ENCODE data around the gene APBB1IP. TPM values are rescaled to one million over a fixed set of nuclear protein-coding genes. Genes with fewer than 3 reads are reported as not detected.
"Not testable (repeated sequence)": the region's sequence is repeated elsewhere in the genome, so short reads cannot be mapped to it uniquely, and the experiment has no call there.

APBB1IP gene
- total RNA-seq, 1 donor from 2014 or later = 0.82 TPM

DNA sequence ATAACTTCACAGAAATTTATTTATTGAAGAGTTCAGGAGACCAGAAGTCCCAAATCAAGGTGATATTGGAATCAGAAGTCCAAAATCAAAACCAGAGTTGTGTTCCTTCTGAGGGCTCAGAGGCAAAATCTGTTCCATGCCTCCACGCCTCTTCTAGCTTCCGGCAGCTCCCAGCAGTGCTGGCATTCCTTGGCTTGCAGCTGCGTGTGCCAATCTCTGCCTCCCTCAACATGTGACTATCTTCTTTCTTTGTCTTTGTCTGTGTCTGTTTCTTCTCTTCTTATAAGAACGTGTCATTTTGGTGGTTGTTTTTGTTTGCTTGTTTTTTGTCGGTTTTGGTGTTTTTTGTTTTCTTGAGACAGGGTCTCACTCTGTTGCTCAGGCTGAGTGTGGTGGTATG lies 116.1 kb downstream of the APBB1IP start:
- no peak for FAIRE-seq
- no peak for DNase-seq (ENCODE audit: low spot score in 2 of 2)

- FAIRE-seq = no peak
- no peak for DNase-seq (ENCODE audit: low spot score in 2 of 2)
Measured at GRCh38 chr10:26555719-26556368, 117.7 kb downstream of the APBB1IP start.

GRCh38 chr10:26556748-26557640 lies 118.9 kb downstream of the APBB1IP start:
- DNase-seq (ENCODE audit: low spot score in 2 of 2) = peak; percentile 46 to 69
- no peak for FAIRE-seq

DNA sequence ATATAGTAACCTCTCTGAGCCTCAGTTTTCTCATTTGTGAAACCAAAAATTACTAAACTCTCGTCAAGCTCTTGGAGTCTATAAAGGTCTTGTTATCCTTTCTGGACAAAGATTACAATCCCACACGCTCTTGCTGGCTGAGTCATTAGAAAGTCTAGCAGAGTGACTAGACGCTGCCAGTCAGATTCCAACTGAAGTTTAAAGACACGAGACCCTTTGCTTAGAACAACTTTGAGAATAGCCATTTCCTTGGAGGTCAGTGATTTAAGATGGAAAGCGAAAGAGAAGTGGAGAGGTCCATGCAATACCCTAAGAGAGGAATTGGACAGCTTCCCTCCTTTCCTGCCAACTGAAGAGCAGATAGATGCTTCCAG lies 119.5 kb downstream of the APBB1IP start:
- DNase-seq (ENCODE audit: low spot score in 2 of 2) (no peak), FAIRE-seq (no peak)

GRCh38 chr10:26566525-26567350 lies 128.6 kb downstream of the APBB1IP start:
- peak in 1 of 2 donors; percentile 44 for DNase-seq (ENCODE audit: low spot score in 2 of 2)
- no peak for FAIRE-seq

DNA sequence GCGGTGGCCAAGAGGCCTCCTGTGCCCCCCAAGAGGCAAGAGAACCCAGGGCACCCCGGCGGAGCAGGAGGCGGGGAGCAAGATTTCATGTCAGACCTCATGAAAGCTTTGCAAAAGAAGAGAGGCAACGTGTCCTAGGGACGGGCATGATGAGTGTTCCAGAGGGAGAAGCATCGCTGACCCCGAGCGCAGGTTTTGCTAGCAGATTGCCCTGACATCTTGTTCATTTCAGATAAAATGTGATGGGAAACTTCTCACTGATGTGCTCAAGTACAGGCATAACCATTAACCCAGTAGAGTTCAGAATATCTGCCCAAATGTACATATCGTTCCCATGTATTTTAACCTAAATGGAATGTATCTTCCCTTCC lies 129.2 kb downstream of the APBB1IP start:
- FAIRE-seq (no peak), DNase-seq (ENCODE audit: low spot score in 2 of 2) (peak in 1 of 2 donors; percentile 24)

DNA sequence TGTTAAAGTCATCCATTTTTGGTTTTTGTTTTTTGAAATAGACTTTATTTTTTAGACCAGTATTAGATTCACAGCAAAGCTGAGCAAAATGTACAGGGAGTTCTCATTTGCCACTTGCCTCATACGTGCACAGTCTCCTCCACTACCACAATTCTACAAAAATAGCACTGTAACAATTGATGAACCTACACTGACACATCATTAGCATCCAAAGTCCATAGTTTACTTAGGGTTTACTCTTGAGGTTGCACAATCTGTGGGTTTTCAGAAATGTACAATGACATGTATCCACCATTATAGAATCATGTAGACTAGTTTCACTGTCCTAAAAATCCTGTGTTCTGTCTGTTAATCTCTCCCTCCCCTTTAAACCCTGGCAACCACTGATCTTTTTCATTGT lies 133.5 kb downstream of the APBB1IP start:
- no peak for FAIRE-seq

GRCh38 chr10:26573674-26574073 lies 135.5 kb downstream of the APBB1IP start:
- no peak for FAIRE-seq
- DNase-seq (ENCODE audit: low spot score in 2 of 2) = no peak

More for the DNA sequence above, 133.5 kb downstream of the APBB1IP start:
- no peak for DNase-seq (ENCODE audit: low spot score in 2 of 2)

DNA sequence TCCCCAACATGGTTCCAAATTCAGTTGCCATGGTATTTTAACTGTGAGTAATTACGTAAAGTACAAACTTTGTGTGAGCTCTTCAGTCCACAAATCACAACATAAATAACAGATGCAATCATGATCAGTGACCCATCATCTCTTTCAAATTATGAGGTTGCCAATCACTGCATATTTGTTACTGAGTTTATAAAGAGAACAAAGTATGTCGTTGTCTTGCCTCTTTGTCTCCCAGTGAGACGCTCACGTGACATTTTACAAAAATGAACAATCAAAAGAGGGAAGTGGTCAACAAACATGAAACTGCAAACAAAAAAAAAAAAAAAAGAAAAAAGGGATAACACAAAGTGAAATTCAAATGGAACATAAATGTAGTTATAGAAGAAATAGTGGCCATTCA lies 136.6 kb downstream of the APBB1IP start:
- FAIRE-seq = no peak
- no peak for DNase-seq (ENCODE audit: low spot score in 2 of 2)

DNA sequence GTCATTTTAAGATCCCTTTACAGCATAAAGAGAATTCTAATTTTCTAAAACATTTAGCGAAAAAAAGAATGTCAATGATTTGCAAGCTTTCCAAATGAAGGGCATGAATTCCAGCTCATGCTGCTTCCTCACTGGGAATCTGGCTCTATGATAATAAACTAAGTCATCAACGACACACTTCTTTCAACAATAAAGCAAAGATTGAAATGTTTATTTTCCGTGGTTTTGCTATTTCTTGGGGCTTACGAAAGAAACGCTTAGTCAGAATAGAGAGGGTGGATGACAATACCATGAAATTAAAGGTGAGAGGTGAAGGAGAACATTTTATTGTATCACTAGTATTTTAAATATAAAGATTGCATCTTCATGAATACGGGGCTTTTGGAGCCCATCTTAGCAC lies 140.2 kb downstream of the APBB1IP start:
- DNase-seq (ENCODE audit: low spot score in 2 of 2); FAIRE-seq: not testable (repeated sequence)

GRCh38 chr10:26579256-26580063 lies 141.3 kb downstream of the APBB1IP start:
- DNase-seq (ENCODE audit: low spot score in 2 of 2) = no peak

DNA sequence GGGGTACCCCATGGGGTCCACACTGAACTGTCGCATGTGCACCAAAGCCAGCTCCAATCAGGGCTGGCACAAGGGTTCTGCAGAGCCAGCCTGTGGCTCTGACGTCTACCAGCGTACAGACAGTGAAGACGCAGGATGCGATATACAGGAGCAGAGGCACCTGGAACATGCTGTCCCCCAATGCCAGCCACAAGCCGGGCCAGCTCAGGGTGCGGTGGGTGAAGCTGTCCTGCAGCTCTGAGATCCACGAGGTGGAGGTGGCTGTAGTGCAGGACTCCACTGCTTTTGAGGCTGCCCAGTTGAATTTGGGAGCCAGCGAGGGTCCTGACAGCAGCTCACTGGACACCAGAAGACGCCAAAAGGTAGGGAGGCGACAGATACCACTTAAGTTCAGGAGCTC lies 148.1 kb downstream of the APBB1IP start:
- DNase-seq (ENCODE audit: low spot score in 2 of 2) (no peak), FAIRE-seq (no peak)

More at GRCh38 chr10:26579256-26580063, 141.3 kb downstream of the APBB1IP start:
- no peak for FAIRE-seq

GRCh38 chr10:26588611-26589010 lies 150.5 kb downstream of the APBB1IP start:
- DNase-seq (ENCODE audit: low spot score in 2 of 2) = no peak
- no peak for FAIRE-seq

- DNase-seq (ENCODE audit: low spot score in 2 of 2); FAIRE-seq: not testable (repeated sequence)
Measured at GRCh38 chr10:26589813-26590212, 151.7 kb downstream of the APBB1IP start.

DNA sequence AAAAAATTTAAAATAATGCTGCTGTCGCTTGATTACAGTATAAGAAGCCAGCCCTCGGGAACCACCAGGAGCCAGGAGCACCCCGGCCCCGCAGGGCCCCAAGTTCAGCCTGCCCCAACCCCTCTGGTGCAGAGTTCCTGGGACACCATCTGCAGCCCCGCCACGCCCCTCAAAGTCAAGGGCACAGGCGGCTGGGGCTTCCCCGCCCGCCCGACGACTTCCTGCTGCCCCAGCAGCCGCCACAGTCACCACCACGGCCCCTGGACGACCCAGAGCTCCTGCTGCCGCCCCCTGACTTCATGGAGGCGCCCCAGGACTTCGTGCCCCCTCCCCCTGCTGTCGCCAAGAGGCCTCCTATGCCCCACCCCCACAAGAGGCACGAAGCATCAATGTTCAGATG lies 155.8 kb downstream of the APBB1IP start:
- FAIRE-seq = no peak

GRCh38 chr10:26603283-26603682 lies 165.1 kb downstream of the APBB1IP start:
- DNase-seq (ENCODE audit: low spot score in 2 of 2) = not testable (repeated sequence)
- peak; percentile 31 for FAIRE-seq

More for the DNA sequence above, 155.8 kb downstream of the APBB1IP start:
- no peak for DNase-seq (ENCODE audit: low spot score in 2 of 2)

GRCh38 chr10:26604320-26605093 lies 166.4 kb downstream of the APBB1IP start:
- DNase-seq (ENCODE audit: low spot score in 2 of 2); FAIRE-seq: not testable (repeated sequence)

GRCh38 chr10:26606389-26606877 lies 168.3 kb downstream of the APBB1IP start:
- peak; percentile 80 for FAIRE-seq
- not testable (repeated sequence) for DNase-seq (ENCODE audit: low spot score in 2 of 2)
